Measurements from ENCODE around the gene TRAF3IP1.
"Not testable (repeated sequence)": the region's sequence is repeated elsewhere in the genome, so short reads cannot be mapped to it uniquely, and the experiment has no call there.

Gene TRAF3IP1

DNA sequence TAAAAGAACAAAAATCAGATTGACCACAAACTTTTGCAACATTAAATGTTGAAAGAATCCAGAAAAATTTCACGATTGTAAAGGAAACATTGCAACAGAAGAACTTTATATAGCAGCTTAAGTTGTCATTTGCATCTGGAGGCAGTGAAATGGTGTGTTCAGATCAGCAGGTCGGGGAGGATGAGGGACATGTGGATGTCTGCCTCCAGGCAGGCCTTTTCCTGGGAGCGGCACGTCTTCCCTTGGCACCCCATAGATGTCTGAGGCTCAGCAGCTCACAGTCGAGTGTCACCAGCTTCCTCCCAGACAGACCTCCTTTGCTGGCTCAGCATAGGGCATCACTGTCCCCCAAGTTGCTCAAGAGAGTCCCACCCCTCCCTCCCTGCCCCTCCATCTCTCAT, 62.1 kb downstream of the TRAF3IP1 start:
- no peak for DNase-seq

- no peak for DNase-seq
These were observed 62.8 kb downstream of the TRAF3IP1 start for GRCh38 chr2:238383135-238383534.

GRCh38 chr2:238383743-238384380, 63.5 kb downstream of the TRAF3IP1 start:
- DNase-seq, result no peak

GRCh38 chr2:238387332-238387731, 67.0 kb downstream of the TRAF3IP1 start:
- no peak for DNase-seq

GRCh38 chr2:238388794-238389193, 68.5 kb downstream of the TRAF3IP1 start:
- DNase-seq, result no peak

DNA sequence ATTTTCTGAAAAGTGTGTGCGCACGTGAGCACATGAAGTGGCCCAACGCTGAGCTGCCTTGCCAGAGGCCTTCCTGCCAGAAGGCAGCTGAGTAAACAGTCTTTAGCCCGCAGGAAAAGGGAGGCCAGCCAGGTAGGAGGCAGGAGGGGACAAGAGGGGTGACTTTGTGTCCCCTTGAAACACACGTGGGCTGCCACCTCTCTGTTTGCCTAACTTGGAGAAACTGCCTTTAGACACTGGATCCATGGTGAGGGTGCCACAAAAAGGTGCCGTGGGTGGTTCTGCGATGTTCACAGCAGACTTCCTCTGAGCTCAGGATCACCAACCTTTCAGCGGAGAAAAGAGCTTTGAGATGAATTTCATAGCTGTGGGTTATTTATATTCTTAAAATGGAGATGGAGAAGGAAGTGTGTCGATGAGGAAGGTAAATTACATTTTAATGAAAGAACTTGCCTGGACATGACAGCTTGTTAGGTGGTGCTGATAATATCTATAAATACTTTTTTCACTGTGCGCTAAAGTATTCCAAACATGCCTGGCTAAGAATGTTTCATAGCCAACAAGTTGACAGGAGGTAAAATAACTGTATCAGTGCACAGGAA, 69.8 kb downstream of the TRAF3IP1 start:
- no peak for DNase-seq

GRCh38 chr2:238391042-238391689, 70.8 kb downstream of the TRAF3IP1 start:
- DNase-seq, result no peak

GRCh38 chr2:238396663-238397062, 76.3 kb downstream of the TRAF3IP1 start:
- DNase-seq, result no peak

- DNase-seq, result no peak
These were observed 77.0 kb downstream of the TRAF3IP1 start for GRCh38 chr2:238397356-238397755.

DNA sequence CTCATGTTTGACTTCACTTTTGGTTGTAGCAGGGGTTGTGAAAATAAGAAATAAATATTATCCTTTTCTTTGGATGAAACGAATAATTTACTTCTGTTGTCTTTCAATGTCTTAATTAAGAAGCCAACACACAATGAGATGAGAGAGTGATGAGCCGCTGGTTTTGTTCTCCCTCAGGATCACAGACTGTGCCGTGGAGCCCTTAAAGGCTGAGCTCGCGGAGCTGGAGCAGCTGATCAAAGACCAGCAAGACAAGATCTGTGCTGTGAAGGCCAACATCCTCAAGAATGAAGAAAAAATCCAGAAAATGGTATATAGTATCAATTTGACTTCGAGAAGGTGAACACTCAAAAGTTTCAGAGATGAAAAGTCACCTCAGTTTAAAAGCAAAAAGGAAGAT, 78.3 kb downstream of the TRAF3IP1 start:
- no peak for DNase-seq

GRCh38 chr2:238399094-238399493, 78.8 kb downstream of the TRAF3IP1 start:
- no peak for DNase-seq

GRCh38 chr2:238401551-238401950, 81.2 kb downstream of the TRAF3IP1 start:
- DNase-seq, result no peak

- DNase-seq, result no peak
These were observed 83.5 kb downstream of the TRAF3IP1 start for GRCh38 chr2:238403632-238404405.

DNA sequence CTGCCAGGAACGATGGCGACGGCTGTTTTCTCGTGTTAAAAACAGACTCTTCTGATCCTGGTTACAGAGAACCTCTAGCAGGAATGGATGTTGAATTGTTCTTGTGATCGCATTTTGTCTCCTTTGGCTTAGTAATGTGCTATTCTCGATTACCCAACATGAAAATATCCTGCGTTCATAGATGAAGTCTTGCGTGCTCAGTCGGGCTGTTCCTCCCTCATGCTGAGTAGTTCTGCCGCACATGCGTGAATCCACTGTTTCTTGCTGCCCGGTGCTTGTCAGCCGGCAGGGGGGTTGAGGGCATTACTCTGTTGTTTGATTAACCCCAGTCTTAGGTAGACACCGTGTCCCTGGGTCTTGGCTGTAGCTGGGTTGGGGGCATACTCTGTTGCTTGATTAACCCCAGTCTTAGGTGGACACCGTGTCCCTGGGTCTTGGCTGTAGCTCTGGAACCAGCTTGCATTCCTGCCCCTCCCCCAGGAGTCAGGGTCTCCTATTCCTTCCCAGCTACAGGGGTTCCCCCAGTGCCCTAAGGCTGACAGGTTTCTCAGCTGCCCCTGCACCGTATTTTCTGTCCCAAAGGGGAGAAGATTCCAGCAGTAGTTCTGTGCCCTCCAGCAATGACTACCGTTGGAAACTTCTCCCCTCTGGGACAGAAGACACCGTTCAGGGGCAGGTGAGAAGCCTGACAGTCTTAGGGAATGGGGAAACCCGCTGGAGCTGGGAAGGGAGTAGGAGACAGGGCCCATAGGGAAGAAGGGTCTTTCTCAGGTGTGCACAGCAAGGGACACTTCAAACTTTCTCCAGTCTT, 84.3 kb downstream of the TRAF3IP1 start:
- DNase-seq, result no peak

DNA sequence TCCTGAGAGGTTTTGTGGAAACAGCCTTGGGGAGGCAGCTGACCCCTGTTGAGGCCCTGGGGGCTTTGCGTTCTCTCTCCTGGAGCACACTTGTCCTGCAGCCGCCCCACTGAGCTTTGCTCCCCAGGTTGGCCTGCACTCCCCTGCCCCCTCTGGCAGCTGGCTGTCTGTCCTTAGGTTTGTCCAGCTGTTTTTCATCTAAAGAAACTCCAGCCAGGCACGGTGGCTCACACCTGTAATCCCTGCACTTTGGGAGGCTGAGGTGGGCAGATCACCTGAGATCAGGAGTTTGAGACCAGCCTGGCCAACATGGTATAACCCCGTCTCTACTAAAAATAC, 84.9 kb downstream of the TRAF3IP1 start:
- DNase-seq, result not testable (repeated sequence)

DNA sequence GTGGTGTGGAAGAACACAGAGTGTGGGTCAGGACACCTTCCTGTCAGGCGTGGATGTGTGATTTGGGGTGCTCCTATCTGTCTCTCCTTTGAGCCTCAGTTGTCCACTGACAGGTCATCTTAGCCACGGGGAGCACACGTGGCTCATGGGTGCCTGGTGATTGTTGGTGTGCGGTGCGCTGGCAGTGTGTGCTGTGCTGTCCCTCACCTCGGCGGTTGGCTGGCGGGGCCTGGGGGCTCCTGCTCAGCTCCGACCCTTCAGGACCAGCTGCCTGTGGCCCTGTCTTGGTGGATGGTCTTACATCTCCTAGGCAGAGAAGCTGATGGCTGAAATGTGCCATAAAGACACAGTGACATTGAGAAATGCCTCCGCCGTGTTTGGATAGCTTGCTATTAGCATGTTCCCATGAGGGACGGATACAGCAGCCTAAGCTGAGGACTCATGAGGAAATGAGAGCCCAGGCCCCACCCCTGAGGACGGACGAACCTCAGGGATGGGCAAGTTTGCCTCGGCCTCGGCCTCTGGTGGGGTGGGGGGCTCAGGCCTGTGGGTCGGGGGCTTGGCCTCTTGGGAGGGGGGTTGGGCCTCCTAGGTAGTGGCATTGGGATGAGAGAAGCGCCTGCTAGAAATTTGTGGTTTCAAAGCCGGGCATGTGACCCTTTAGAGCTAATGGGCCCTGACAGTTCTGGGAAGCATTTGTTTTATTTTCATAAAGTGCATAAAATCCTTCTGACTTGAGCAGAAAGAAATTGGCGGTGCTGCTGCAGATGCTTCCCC, 86.1 kb downstream of the TRAF3IP1 start:
- DNase-seq, result no peak

- no peak for DNase-seq
These were observed 86.6 kb downstream of the TRAF3IP1 start for GRCh38 chr2:238406998-238407285.

- DNase-seq, result no peak
These were observed 87.2 kb downstream of the TRAF3IP1 start for GRCh38 chr2:238407566-238407965.

DNA sequence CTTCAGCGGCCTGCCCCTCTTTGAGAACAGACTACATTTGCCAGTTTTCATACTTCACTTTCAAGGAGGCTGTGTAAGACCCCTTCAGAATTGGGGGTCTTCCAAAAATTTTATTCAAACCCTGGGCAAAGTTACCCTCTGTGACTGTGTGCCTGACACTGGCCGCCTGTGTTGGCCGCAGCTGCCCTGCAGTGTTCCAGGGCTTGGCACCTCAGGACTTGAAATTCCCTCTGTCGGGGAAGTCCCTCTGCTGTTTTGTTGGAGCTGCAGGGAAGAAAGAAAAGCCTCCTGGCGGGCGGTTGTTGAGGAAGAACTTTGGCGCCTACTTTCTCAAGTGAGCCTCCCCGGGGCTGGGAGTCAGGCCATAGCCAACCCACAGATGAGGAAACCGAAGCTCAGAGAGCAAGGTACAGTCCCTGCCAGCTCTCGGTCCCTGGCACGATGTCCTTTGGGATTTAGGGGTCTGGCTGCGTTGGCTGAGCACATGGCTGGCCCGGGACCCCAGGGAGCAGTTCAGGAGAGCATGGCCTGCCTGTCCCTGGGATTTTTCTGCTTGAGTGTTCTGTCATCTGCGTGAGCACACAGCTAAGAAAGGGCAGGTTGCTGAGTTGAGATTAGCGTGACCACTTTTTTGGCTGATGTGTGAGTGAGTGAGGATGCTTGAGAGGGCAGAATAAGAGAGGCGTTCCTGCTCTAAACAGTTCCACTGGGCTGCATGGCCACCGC, 88.5 kb downstream of the TRAF3IP1 start:
- DNase-seq, result no peak

- DNase-seq, result no peak
These were observed 89.3 kb downstream of the TRAF3IP1 start for GRCh38 chr2:238409341-238410199.
